HepG2 (cell line): ENCODE data around the gene NPVF. TPM values are rescaled to one million over a fixed set of nuclear protein-coding genes. Genes with fewer than 3 reads are reported as not detected.

Source experiments
- ATAC-seq: fragments of 200-7000 bp; cut with Tn5 transposase; 3 replicates; pipeline ENCODE4 v1.9.1; 2020; ENCODE audit warnings: mild to moderate bottlenecking, moderate library complexity
- BruUV-seq: library from RNA; stranded (reverse); fragments of 400-500 nt; replicated peaks from 2 replicates; lab custom pipeline; 2021; lab: Mats Ljungman, UMichigan
- CTCF ChIA-PET: fragments of 300-600 bp; formaldehyde crosslinking; extraction: SDS; loops from one replicate; lab custom pipeline; 2021; ENCODE audit warnings: low total read pairs, inconsistent platforms, low intra/inter-chr PET ratio; lab: Yijun Ruan, JAX
- POLR2A ChIA-PET: fragments of 350-600 bp; sonication (Branson Sonifier 250); formaldehyde crosslinking; loops from one replicate; lab custom pipeline; 2020; ENCODE audit warnings: antibody characterized with exemption, inconsistent platforms; lab: Yijun Ruan, JAX
- DNase-seq: peaks from one replicate; pipeline ENCODE4 v3.0.0-alpha.2; 2015; ENCODE audit warnings: low spot score
- FAIRE-seq: peaks from 3 replicates; lab custom pipeline; 2011; peaks lifted over from hg19 to GRCh38; lab: Jason Lieb, UNC
- H2AFZ ChIP-seq: one replicate; pipeline ENCODE4 v1.6.1; 2011; ENCODE audit warnings: low read length, inconsistent platforms
- H3K27ac ChIP-seq: fragments of 300-600 bp; 3 replicates; pipeline ENCODE4 v1.8.0; 2011; ENCODE audit warnings: mixed run types, mild to moderate bottlenecking, mixed read lengths, low read length, inconsistent platforms; ENCODE audit not compliant: insufficient read depth; ENCODE audit errors: extremely low read length
- H3K27me3 ChIP-seq, 2 experiments: fragments of 200-600 bp in 1 of 2; 2 replicates in 1 of 2; 3 replicates in 1 of 2; pipeline versions ENCODE4 v1.6.0 to v1.8.0; 2011; ENCODE audit warnings: low read length in 2 of 2, mild to moderate bottlenecking in 2 of 2, moderate library complexity in 2 of 2, inconsistent platforms in 1 of 2; ENCODE audit not compliant: insufficient read depth in 2 of 2, control insufficient read depth in 1 of 2
- H3K36me3 ChIP-seq, 2 experiments: fragments of 200-600 bp in 1 of 2; replicated peaks in 1 of 2; 2 replicates in 1 of 2; 3 replicates in 1 of 2; pipeline versions ENCODE4 v1.5.1 to v1.8.0; 2011; ENCODE audit warnings: low read length in 2 of 2, inconsistent platforms in 1 of 2; ENCODE audit not compliant: insufficient read depth in 2 of 2, control insufficient read depth in 1 of 2
- H3K4me1 ChIP-seq: 2 replicates; pipeline ENCODE4 v1.5.1; 2012; ENCODE audit warnings: low read length, inconsistent platforms; ENCODE audit not compliant: insufficient read depth
- H3K4me2 ChIP-seq: 2 replicates; pipeline ENCODE4 v1.6.0; 2011; ENCODE audit warnings: low read depth, low read length, inconsistent platforms
- H3K4me3 ChIP-seq, 3 experiments: fragments of 200-600 bp in 1 of 3; sonication (generic), shearing (Covaris generic) in 1 of 3; replicated peaks in 1 of 3; 2 replicates each; pipeline ENCODE4 v1.5.1; 2011 to 2016; ENCODE audit warnings: low read length in 3 of 3, inconsistent platforms in 2 of 3, low read depth in 2 of 3, mild to moderate bottlenecking in 2 of 3, control low read depth in 1 of 3, mixed read lengths in 1 of 3; ENCODE audit not compliant: insufficient read depth in 1 of 3
- H3K79me2 ChIP-seq: one replicate; pipeline ENCODE4 v1.6.1; 2011; ENCODE audit warnings: low read length, inconsistent platforms; ENCODE audit not compliant: insufficient read depth
- H3K9ac ChIP-seq: 2 replicates; pipeline ENCODE4 v1.6.0; 2011; ENCODE audit warnings: mild to moderate bottlenecking, low read depth, low read length, inconsistent platforms; ENCODE audit not compliant: insufficient read depth
- H3K9me3 ChIP-seq: 2 replicates; pipeline ENCODE4 v1.5.1; 2012; ENCODE audit warnings: mild to moderate bottlenecking, low read length
- H4K20me1 ChIP-seq: 2 replicates; pipeline ENCODE4 v1.6.0; 2011; ENCODE audit warnings: inconsistent platforms, mild to moderate bottlenecking, low read length, moderate library complexity; ENCODE audit not compliant: insufficient read depth
- ATF5 ChIP-seq: sonication (generic); formaldehyde crosslinking; IDR thresholded peaks from 2 replicates; pipeline ENCODE4 v1.4.0; 2020; ENCODE audit warnings: mild to moderate bottlenecking, low read depth, missing genetic modification reagents
- BRCA1 ChIP-seq: sonication (generic); formaldehyde crosslinking; IDR thresholded peaks from 2 replicates; pipeline ENCODE4 v1.4.0; 2020; ENCODE audit warnings: missing genetic modification reagents
- FOXO1 ChIP-seq: sonication (generic); formaldehyde crosslinking; IDR thresholded peaks from 2 replicates; pipeline ENCODE4 v1.4.0; 2020; ENCODE audit warnings: missing genetic modification reagents
- PITX1 ChIP-seq: sonication (generic); formaldehyde crosslinking; IDR thresholded peaks from 2 replicates; pipeline ENCODE4 v1.5.1; 2020; ENCODE audit warnings: mild to moderate bottlenecking, missing genetic modification reagents
- PLSCR1 ChIP-seq: sonication (generic); formaldehyde crosslinking; IDR thresholded peaks from 2 replicates; pipeline ENCODE4 v1.5.0; 2020; ENCODE audit warnings: missing genetic modification reagents, mild to moderate bottlenecking, borderline replicate concordance
- ZBTB39 ChIP-seq: sonication (generic); formaldehyde crosslinking; IDR thresholded peaks from 2 replicates; pipeline ENCODE4 v1.5.0; 2020; ENCODE audit warnings: missing genetic modification reagents
- ZNF513 ChIP-seq: sonication (generic); formaldehyde crosslinking; conservative IDR thresholded peaks from 2 replicates; pipeline ENCODE4 v1.5.0; 2020; ENCODE audit warnings: missing genetic modification reagents
- ZNF749 ChIP-seq: sonication (generic); formaldehyde crosslinking; IDR thresholded peaks from 2 replicates; pipeline ENCODE4 v1.8.0; 2022; ENCODE audit warnings: mild to moderate bottlenecking, missing genetic modification reagents, moderate library complexity, borderline replicate concordance
- ZNF773 ChIP-seq: sonication (generic); formaldehyde crosslinking; IDR thresholded peaks from 2 replicates; pipeline ENCODE4 v1.4.0; 2020; ENCODE audit warnings: missing genetic modification reagents, borderline replicate concordance
- WGBS: methylation state at CpG from one replicate; pipeline ENCODE4 v1.1.6; 2017; ENCODE audit warnings: low lambda C conversion rate; 5-methylcytosine and 5-hydroxymethylcytosine counted together
- in situ Hi-C: cut with HindIII; loops from 2 replicates; pipeline ENCODE4 v1.10.0; 2017; ENCODE audit warnings: low pct_unique_long_range_greater_than_20kb; ENCODE audit not compliant: extremely low pct_ligation_motif_present
- intact Hi-C: fragments of 100-400 bp; cut with micrococcal nuclease; formaldehyde crosslinking; loops from one replicate; pipeline ENCODE4 v1.10.0; 2022; ENCODE audit not compliant: unreplicated experiment
- polyA plus RNA-seq, 8 experiments: library from polyadenylated mRNA; depleted of rRNA in 3 of 8; stranded (reverse) in 7 of 8; unstranded in 1 of 8; fragments of >200 nt; fragmentation: Illumina TruSeq in 4 of 8; extraction: Trizol in 4 of 8; gene quantifications; 2 replicates each; pipeline versions ENCODE4 v1.2.1 to v1.2.3, GENCODE V29; 2011 to 2016; ENCODE audit warnings: low read depth in 4 of 8, missing spikeins in 1 of 8, mixed read lengths in 1 of 8; ENCODE audit not compliant: insufficient read depth in 1 of 8
- total RNA-seq, 5 experiments: library from RNA; depleted of rRNA; stranded (reverse); fragments of >200 nt; fragmentation: Illumina TruSeq; extraction: Trizol; gene quantifications; 2 replicates each; pipeline ENCODE4 v1.2.3, GENCODE V29; 2016; ENCODE audit warnings: low read depth in 1 of 5

The NPVF gene
- total and polyA plus RNA-seq, 2 of the 13 experiments (the other 11 are each of a cell fraction or from before 2014, with no cell fraction given) = not detected

- no peak for TF ChIP-seq PLSCR1 (CRISPR knock-in tag)
Measured at GRCh38 chr7:25234336-25234735, 6.0 kb upstream of the NPVF start (continued).

GRCh38 chr7:25223206-25223605 is 5.1 kb downstream of the NPVF start:
- ATAC-seq = no peak
- no TSS peak for BruUV-seq
- WGBS = 14% methylated on average over 3 of the region's 3 CpGs
- in situ Hi-C loops = no loop called here
- H3K36me3 ChIP-seq = no peaks in the 10 kb centered on the region
- TF ChIP-seq BRCA1 (CRISPR knock-in tag) (no peak), ZBTB39 (CRISPR knock-in tag) (no peak), ZNF773 (CRISPR knock-in tag) (no peak), ATF5 (no peak), ZNF749 (no peak), FOXO1 (CRISPR knock-in tag) (no peak), PITX1 (CRISPR knock-in tag) (no peak), ZNF513 (CRISPR knock-in tag) (no peak)
- no peak for DNase-seq
- H3K4me1 ChIP-seq = no peaks in the 10 kb centered on the region
- no peaks in the 10 kb centered on the region for H3K9me3 ChIP-seq
- no peak overlapping the region for H3K4me2 ChIP-seq
- H3K79me2 ChIP-seq = no peaks in the 10 kb centered on the region
- intact Hi-C loops = loop anchor here (5.0 kb wide), 1 partner anchor 641 kb away; no protein-coding TSS in a partner anchor
- no peak overlapping the region for H3K9ac ChIP-seq
- no peak overlapping the region for H3K4me3 ChIP-seq
- H2AFZ ChIP-seq = no peak overlapping the region
- H4K20me1 ChIP-seq = no peaks in the 10 kb centered on the region
- no peak overlapping the region for H3K27ac ChIP-seq
- POLR2A ChIA-PET = no interaction called here
- CTCF ChIA-PET = no interaction called here
- no peak for FAIRE-seq
- peaks cover 0 to 33% of the 10 kb centered on the region in 2 experiments; a peak in 3 of 5 replicates for H3K27me3 ChIP-seq
